Measurements from ENCODE around the gene PIP4K2C.

The PIP4K2C gene

GRCh38 chr12:57579011-57579410 is 12.0 kb upstream of the PIP4K2C start:
- TF ChIP-seq FOXP2 (optimal IDR thresholded peaks at IDR 0.05; ENCODE audit: borderline replicate concordance, extremely low read depth, extremely low read length, insufficient read depth) = no peak
- no peak for TF ChIP-seq TAF1 (IDR thresholded peaks at IDR 0.05; ENCODE audit: borderline replicate concordance, insufficient read depth, low read length)
- no peak for TF ChIP-seq POLR2AphosphoS5 (IDR thresholded peaks at IDR 0.05; ENCODE audit: low read depth, low read length)
- no peak for TF ChIP-seq SIN3A (IDR thresholded peaks at IDR 0.05; ENCODE audit: borderline replicate concordance, insufficient read depth, low read length)
- TF ChIP-seq REST (IDR thresholded peaks at IDR 0.05; ENCODE audit: insufficient read depth in 1 of 2, low read depth in 2 of 2, low read length in 2 of 2) = no peak

- TF ChIP-seq REST (IDR thresholded peaks at IDR 0.05; ENCODE audit: insufficient read depth in 1 of 2, low read depth in 2 of 2, low read length in 2 of 2) (no peak), SIN3A (IDR thresholded peaks at IDR 0.05; ENCODE audit: borderline replicate concordance, insufficient read depth, low read length) (no peak), POLR2AphosphoS5 (IDR thresholded peaks at IDR 0.05; ENCODE audit: low read depth, low read length) (no peak), TAF1 (IDR thresholded peaks at IDR 0.05; ENCODE audit: borderline replicate concordance, insufficient read depth, low read length) (no peak), FOXP2 (optimal IDR thresholded peaks at IDR 0.05; ENCODE audit: borderline replicate concordance, extremely low read depth, extremely low read length, insufficient read depth) (no peak)
Measured at GRCh38 chr12:57579677-57580465, 11.1 kb upstream of the PIP4K2C start.

- no peak for TF ChIP-seq POLR2AphosphoS5 (IDR thresholded peaks at IDR 0.05; ENCODE audit: low read depth, low read length)
- TF ChIP-seq TAF1 (IDR thresholded peaks at IDR 0.05; ENCODE audit: borderline replicate concordance, insufficient read depth, low read length) = no peak
- TF ChIP-seq FOXP2 (optimal IDR thresholded peaks at IDR 0.05; ENCODE audit: borderline replicate concordance, extremely low read depth, extremely low read length, insufficient read depth) = no peak
- TF ChIP-seq REST (IDR thresholded peaks at IDR 0.05; ENCODE audit: insufficient read depth in 1 of 2, low read depth in 2 of 2, low read length in 2 of 2) = no peak
- no peak for TF ChIP-seq SIN3A (IDR thresholded peaks at IDR 0.05; ENCODE audit: borderline replicate concordance, insufficient read depth, low read length)
Measured at GRCh38 chr12:57580466-57580795, 10.6 kb upstream of the PIP4K2C start.

GRCh38 chr12:57581802-57582201 is 9.2 kb upstream of the PIP4K2C start:
- TF ChIP-seq REST (IDR thresholded peaks at IDR 0.05; ENCODE audit: insufficient read depth in 1 of 2, low read depth in 2 of 2, low read length in 2 of 2) (no peak), TAF1 (IDR thresholded peaks at IDR 0.05; ENCODE audit: borderline replicate concordance, insufficient read depth, low read length) (no peak), POLR2AphosphoS5 (IDR thresholded peaks at IDR 0.05; ENCODE audit: low read depth, low read length) (no peak)

- no peak for TF ChIP-seq SIN3A (IDR thresholded peaks at IDR 0.05; ENCODE audit: borderline replicate concordance, insufficient read depth, low read length)
- no peak for TF ChIP-seq TAF1 (IDR thresholded peaks at IDR 0.05; ENCODE audit: borderline replicate concordance, insufficient read depth, low read length)
- no peak for TF ChIP-seq REST (IDR thresholded peaks at IDR 0.05; ENCODE audit: insufficient read depth in 1 of 2, low read depth in 2 of 2, low read length in 2 of 2)
- TF ChIP-seq POLR2AphosphoS5 (IDR thresholded peaks at IDR 0.05; ENCODE audit: low read depth, low read length) = no peak
- no peak for TF ChIP-seq FOXP2 (optimal IDR thresholded peaks at IDR 0.05; ENCODE audit: borderline replicate concordance, extremely low read depth, extremely low read length, insufficient read depth)
Measured at GRCh38 chr12:57582440-57582839, 8.6 kb upstream of the PIP4K2C start.
